ENCODE results near the gene PHF23.

The PHF23 gene

GRCh38 chr17:7239091-7240027 lies at the start of gene PHF23:
Gene PHF23, minus strand, starts transcription at chr17:7239457. Its CDS starts 178 bp downstream, at chr17:7239279.
- DNase-seq, result peak; percentile 88

- DNase-seq, result no peak
These were observed 46.4 kb upstream of the PHF23 start for GRCh38 chr17:7285679-7286078.

DNA sequence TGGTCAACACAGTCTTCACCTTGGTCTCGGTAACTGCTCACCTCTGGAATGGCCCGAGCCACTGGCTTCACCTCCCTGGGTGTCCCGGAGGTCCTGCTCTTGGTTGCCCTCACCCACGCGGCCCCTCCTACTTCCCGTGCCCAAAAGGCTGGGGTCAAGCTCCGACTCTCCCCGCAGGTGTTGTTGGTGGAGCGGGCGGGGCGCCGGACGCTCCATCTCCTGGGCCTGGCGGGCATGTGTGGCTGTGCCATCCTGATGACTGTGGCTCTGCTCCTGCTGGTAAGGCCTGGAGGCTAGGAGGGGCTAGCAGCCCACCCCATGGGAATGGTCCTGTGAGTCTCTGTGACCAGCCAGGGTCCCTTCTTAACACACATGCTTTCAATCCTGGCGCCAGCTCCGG lies 45.7 kb upstream of the PHF23 start:
- no peak for DNase-seq

- DNase-seq, result no peak
These were observed 44.4 kb upstream of the PHF23 start for GRCh38 chr17:7283471-7284216.

DNA sequence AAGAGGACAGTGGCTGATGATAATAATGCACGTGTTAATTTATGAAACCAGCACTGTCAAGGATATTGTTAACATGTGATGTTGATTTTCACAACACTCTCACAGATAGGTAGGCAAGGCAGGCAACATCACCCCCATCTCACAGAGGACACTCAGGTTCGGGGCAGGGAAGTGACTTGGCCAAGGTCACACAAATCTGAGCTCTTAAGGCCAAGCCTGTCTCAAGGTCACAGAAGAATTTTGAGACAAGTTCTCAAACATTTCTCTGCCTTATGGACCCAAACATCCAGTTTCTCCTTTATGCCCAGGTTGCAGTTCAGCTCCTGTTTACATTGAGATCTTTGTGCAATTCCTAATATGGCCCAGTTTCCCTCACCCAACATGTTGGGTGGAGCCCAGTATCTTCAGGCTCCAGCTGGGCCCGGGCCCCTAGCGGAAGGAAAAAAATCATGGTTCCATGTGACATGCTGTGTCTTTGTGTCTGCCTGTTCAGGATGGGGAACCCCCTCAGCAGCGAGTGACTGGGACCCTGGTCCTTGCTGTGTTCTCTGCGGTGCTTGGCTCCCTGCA lies 43.6 kb upstream of the PHF23 start:
- no peak for DNase-seq

DNA sequence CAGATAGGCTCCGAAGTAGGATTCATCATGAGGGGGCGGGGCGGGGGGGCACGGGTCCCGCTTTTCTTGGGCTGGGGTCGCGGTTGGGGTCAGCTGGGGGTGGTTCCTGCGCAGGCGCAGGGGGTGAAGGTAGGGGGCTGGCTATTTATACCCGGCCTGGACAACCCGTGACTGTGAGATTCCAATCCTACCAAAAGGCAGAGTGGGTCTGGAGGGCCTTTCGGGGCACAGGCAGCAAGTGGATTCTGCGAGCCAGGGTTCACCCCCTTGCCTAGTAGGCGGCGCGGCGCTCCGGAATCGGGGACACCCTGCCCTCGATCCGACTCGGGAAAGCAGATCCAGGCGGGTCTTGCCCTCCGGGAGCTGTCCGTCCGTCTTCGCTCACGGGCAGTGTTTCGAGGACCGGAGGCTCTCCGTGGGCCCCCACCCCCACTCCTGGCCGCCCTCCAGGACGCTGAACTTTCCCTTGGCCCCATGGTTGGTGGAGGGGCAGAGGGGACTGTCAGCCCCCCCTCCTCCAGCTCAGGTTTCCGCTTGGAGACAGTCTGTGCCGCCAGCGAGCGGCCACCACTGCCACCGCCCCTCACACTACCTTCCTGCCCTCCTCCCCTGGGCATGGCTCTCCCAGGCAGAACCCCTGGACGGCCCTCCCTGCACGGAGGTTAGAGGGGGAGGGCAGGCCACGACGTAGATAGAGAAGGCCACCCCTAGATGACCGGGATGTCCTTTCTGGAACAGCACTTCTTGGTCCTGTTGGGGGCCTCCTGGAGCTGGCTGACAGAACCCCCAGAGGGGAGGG lies 42.9 kb upstream of the PHF23 start:
- no peak for DNase-seq

GRCh38 chr17:7281074-7281952 lies 42.1 kb upstream of the PHF23 start, which contains the start of gene SLC2A4:
Gene SLC2A4, plus strand, starts transcription at chr17:7281718. Its CDS starts 217 bp downstream, at chr17:7281935.
- DNase-seq, result peak; percentile 17

DNA sequence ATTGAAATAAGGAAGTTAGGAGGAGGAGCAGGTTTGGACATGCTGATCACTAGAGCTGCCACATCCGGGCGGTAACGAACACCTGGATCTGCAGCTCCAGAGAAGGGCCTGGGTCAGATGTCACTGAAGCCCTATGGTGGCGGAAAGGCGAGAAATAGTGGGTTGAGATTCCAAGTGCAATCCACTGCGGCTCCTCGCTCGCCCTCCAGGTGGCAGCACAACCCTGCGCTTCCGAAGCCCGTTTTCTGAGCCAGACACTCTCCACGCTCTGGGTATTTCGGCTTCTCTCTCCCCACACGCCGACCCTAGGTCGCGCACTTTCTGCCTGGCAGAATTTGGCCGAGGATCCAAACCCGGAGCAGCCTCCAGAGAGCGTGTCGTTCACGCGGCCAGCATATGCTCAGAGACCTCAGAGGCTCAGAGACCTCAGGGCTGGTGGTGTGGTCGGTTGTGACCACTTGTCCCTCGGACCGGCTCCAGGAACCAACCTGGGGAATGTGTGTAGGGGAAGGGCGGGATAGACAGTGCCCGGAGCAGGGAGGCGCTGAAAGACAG lies 41.3 kb upstream of the PHF23 start:
- peak; percentile 21 for DNase-seq

GRCh38 chr17:7279448-7279847 lies 40.2 kb upstream of the PHF23 start:
- no peak for DNase-seq

DNA sequence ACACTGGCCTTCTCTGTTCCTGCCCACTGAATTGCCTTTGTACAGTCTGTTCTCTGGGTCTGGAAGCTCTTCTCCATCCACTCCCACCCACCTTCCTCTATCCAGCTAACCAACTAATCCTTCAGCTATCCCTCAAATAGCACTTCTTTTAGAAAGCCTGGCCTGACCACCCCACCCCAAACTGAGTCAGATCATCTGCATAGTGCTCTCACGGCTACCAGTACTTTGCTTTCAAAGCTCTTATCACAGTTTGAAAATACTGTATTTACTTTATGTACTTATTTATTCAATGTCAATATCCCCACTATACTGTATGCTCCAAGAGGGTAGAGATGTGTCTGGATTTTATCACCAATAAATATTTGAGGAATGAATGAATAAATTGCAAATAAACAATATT lies 27.5 kb upstream of the PHF23 start:
- DNase-seq, result no peak

GRCh38 chr17:7263801-7264078 lies 24.5 kb upstream of the PHF23 start:
- no peak for DNase-seq

- DNase-seq, result no peak
These were observed 23.9 kb upstream of the PHF23 start for GRCh38 chr17:7262935-7263800.

DNA sequence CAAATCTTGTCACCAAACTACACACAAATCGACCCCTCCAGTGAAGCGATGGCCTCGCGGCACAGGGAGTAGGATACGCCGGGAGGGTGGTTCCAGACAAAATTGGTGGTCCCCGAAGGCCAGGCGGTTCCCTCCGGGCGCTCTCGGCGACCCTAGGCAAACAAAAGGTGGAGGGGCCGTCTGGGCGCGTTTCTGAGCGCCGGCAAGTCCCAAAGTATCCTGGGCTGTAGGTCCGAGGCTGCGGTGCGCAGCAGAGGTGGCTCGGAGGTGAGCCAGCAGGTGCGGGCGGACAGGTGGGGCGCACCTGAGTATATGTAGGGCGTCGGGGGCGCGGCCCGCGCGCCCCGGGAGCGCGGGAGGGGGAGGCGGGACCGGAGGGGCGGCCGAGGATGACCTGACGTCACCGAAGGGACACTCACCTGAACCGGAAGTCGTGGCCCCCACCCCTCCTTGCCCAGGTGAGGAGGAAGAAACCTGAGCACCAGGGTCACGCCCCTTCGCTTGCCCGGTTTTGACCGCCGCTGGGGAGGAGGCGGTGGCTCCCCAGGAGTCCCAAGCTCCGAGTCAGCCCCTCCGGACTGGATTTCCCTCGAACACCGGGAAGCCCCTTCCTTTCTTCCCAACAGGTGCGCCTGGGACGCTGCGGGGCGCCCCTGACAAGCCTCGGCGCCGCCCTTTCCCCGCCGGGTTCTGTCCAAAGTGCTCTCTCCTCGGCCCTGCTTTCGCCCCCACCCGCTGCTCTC lies 23.1 kb upstream of the PHF23 start, which contains the start of gene CLDN7:
CLDN7 (minus strand) TSS at position 287 of the 743 bp plus-strand sequence. CDS start 435 bp downstream, outside the sequence.
- DNase-seq, result peak; percentile 59

DNA sequence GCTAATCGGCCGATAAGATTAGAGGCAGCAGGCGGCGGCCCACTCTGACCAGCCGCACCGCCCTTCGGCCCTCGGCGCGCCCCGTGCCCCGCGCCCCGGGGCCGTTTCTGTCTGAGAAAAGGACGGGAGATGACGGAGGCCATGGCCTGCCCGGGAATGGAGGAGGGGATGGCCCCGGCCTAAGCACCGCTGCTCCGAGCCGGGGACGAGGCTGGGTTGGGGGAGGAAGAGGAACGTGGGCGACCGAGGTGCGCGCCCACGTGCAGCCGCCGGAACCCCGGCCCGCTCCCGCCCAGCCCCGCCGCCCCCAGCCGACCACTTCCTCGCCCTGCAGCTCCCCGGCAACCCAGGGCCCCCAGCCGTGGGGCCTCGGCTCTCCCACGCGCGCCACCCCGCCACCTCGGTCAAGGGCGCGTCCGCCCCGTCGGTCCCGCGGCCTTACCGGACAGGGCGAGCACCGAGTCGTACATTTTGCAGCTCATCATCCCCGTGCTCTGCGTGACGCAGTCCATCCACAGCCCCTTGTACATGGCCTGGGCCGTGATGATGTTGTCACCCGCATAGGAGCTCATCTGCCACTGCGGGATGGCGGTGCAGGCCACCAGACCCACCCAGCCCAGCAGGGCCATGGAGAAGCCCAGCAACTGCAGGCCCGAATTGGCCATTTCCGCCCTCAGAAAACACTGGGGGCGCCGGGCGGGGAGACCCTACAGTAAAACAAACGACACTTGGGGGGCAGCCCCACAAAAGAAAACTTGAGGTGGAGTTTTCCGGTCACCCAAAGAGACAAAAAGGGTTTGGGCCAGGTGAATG lies 22.3 kb upstream of the PHF23 start:
- no peak for DNase-seq

DNA sequence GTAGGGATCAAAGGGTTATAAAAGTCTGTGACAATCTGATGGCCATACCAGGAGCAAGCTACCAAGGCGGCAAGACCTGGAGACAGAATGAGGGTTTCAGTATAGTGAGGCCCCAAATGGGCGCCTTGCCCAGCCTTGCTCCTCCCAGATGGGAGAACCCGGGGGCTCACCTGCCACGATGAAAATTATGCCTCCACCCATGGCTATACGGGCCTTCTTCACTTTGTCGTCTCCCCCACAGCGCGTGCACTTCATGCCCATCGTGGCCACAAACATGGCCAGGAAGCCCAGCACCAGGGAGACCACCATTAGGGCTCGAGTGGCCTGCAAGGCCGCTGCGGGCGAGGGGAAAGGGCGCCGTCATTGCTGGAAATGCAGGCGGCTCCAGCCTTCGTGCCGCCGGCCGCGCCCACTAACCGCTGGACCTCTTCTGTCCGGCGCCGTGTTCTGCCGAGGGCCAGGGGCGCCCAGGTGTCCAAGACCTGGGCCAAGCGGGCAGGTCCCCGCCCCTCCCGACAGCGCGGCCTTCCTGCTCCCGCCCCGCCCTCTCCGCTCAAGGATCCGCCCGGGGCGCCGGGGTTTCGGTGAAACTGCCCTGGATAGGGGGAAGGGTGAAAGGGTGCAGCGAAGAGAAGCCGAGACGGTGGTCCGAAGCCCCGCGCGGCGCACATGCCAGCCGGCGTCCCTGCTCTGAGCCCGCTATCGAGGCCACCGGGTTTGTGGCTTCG lies 21.6 kb upstream of the PHF23 start:
- DNase-seq, result peak; percentile 30

DNA sequence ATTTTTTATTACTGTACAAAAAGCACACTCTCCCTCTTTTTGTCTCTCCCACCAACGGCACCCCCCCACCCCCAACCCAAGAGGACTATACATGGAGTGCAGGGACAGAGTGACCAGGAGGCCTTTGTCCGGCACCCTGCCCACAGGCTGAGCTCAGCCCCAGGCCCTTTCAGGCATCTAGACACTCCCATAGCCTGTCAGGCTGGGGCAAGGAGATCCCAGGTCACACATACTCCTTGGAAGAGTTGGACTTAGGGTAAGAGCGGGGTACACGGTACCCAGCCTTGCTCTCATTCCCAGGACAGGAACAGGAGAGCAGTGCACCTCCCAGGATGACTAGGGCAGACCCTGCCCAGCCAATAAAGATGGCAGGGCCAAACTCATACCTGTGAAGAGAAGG lies 20.9 kb upstream of the PHF23 start:
- no peak for DNase-seq

DNA sequence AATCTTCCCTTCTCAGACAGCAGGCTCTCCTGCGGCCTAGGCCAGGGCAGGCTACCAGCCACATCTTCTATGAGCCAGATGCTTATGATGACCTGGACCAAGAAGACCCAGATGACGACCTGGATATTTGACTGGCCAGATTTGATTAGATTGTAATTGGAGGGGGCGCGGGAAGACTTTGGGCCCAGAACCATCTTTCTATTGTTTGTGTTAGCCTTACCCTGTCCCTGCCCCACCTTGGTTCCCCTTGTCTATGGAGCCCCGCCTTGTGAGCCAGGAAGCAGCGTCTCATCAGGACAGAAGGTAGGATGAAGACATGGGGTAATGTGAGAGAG lies 20.3 kb upstream of the PHF23 start:
- DNase-seq, result no peak
